GM18517 (cell line): ENCODE measurements around the gene KCNIP1.
"Not testable (repeated sequence)": the region's sequence is repeated elsewhere in the genome, so short reads cannot be mapped to it uniquely, and the experiment has no call there.

Source experiments
- ATAC-seq: cut with Tn5 transposase; IDR thresholded peaks from one replicate; pipeline ENCODE4 v1.9.1; 2021; ENCODE audit warnings: mild to moderate bottlenecking, moderate library complexity; ENCODE audit not compliant: unreplicated experiment

KCNIP1 gene

DNA sequence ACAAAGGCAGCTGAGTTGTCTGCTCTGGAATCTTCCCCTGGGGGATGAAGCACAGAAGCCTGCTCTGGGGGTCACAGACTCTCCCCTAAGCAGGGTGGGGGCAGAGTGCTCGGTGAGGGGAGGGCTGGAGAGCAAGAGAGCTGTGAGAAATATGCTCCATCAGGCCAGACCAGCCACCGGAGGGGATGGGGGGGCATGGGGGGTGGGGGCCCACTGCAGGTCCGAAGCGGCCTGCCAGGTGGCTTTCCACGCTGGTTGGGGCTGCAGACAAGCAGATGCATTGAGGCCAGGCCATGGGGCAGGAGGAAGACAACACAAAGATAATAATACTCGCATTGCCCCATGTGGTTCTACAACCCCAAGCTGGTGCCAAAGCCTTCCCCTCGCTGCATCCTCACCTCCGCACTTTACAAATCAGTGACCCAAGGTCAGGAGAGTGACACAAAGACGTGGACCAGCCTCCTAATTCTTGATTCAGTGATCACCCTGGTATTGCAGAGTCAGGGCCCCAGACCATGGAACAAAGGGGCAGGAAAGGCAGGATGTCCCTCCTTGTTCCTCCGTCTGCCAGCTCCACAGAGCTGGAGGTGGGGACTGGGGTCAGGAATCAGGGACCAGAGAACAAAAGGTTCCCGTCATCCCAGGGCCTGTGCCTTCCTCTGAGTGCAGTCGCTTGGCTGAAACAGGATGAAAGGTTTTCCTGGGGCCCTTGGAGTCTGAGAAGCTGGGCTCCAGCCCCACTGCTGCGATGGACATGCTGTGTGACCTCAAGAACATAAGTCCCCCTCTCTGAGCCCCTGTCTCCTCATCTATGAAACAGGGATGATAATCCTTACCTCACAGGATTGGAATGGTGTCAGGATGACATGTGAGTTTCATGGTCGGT is 242.5 kb downstream of the KCNIP1 start:
- no peak for ATAC-seq

DNA sequence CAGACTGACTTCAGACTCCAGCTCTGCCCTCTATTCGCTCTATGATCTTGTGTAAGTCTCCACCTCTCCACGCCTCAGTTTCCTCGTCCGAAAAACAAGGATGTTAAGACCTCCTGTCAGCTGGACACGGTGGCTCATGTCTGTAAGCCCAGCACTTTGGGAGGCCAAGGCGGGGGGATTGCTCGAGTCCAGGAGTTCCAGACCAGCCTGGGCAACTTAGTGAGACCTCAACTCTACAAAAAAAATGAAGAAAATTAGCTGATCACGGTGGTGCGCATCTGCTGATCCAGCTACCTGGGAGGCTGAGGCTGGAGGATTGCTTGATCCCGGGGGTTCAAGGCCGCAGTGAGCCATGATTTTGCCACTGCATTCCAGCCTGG is 243.1 kb downstream of the KCNIP1 start:
- no peak for ATAC-seq

- no peak for ATAC-seq
Measured at GRCh38 chr5:170747357-170747756, 243.5 kb downstream of the KCNIP1 start.

GRCh38 chr5:170747851-170748250 is 244.0 kb downstream of the KCNIP1 start:
- ATAC-seq = no peak

- no peak for ATAC-seq
Measured at GRCh38 chr5:170748951-170749471, 245.2 kb downstream of the KCNIP1 start.

DNA sequence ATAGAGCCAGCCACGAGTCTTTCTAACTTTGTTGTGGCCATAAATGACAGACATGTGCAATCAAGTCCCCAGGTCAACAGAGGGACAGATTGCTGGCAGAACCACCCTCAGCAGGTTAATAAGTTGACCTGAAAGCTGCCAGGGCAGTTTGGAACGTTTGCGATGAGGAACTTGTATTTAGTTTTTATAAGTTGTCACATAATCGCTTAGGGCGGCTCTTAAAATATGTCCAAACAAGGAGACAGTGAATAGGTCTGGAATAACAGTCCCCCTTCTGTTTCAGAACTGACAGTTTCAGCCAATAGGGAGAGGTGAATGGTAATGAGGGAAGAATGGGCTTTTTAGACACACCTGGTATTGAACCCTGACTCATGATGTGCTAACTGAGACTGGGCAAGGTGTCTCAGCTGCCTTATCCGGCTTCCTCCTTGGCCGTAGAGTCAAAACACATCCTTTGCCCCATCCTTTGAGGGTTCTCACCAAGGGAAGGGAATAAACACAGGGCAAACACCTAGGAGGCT is 246.2 kb downstream of the KCNIP1 start:
- no peak for ATAC-seq

DNA sequence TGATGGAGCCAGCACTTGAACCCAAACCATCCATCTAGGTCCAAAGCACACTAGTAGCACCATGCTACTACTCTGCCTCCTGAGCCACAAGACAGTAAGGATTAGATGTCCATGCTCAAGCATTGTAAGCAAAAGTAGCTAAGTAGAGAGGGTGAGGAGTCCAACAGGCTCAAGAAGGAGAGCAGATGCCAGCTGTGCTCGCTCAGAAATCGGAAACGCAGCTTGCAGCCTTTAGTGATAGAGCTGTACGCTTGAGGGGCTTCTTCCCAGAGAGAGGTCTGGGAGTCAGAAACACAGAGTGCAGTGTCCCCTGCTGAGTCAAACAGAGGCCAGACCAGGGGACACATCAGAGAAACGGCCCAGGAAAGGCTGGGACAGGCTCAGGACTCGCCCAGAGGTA is 247.0 kb downstream of the KCNIP1 start:
- ATAC-seq = no peak

GRCh38 chr5:170751631-170752030 is 247.8 kb downstream of the KCNIP1 start:
- no peak for ATAC-seq

- ATAC-seq = no peak
Measured at GRCh38 chr5:170752257-170753215, 248.7 kb downstream of the KCNIP1 start.

DNA sequence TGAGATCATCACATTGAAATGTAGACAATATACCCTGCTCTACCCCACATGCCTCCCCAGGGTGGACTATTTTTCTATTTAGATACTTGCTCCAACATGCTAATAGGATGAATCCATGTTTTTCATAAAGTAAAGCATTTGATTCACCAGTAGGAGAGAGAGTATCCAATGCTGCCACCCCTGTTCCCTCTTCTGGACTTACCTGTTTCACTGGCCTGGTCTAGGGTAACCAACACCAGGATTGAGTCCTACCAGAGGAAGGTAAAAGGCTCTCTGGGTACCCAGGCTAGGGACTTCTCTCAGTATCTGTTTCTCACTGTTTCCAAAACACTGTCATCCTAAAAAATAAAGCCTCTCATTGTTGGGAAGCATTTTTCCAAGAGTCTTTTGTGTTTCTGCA is 249.5 kb downstream of the KCNIP1 start:
- ATAC-seq = no peak

DNA sequence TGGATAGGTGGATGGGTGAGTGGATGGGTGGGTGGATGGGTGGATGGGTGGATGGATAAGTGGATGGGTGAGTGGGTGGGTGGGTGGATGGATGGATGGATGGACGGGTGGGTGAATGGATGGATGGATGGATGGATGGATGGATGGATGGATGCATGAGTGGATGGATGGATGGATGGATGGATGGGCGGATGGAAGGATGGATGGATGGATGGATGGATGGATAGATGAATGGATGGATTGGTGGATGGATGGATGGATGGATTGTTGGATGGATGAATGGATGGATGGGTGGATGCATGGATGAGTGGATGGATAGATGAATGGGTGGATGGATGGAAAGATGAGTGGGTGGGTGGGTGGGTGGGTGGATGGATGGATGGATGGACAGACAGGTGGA is 250.7 kb downstream of the KCNIP1 start:
- not testable (repeated sequence) for ATAC-seq

- no peak for ATAC-seq
Measured at GRCh38 chr5:170755679-170756456, 252.0 kb downstream of the KCNIP1 start.

DNA sequence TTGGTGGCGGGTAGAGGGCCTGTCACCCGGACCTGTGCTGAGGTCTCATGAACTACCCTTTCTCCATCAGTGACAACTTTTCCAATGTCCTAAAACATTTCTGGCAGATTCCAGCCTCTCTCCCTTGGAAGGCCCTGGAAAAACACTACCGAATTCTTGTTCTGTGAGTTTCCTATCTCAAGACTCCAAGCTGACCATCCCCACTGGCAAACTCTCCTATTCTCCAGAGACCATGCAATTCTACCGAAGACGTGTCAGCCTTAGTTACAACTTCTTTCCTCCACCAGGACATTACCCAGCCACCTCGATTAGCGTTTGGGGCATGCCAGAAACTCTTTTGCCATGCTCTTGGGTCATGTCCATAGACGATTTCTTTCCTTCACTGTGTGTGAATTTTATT is 252.9 kb downstream of the KCNIP1 start:
- no peak for ATAC-seq

DNA sequence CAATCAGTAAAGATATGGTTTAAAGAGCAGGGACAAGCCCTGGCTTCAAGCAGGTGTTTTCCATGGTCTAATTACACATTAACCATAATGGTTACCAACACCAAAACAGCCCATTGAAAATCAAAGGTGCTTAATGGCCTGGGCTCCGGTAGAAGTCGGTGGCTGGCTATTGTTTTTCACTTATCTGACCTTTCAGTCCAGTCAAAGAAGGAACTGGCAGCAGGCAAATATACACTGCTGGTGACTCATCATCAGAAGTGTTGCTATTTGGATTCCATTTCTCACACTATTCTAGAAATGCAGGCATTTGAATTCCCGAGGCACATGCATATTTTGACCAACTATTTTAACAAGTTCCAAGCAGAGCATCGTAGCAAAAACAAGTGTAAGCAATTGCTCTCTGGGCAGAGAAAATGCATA is 253.4 kb downstream of the KCNIP1 start:
- ATAC-seq = peak; percentile 91

- ATAC-seq = no peak
Measured at GRCh38 chr5:170757669-170758068, 253.8 kb downstream of the KCNIP1 start.

- ATAC-seq = no peak
Measured at GRCh38 chr5:170758481-170758880, 254.7 kb downstream of the KCNIP1 start.

- no peak for ATAC-seq
Measured at GRCh38 chr5:170760113-170760512, 256.3 kb downstream of the KCNIP1 start.

- ATAC-seq = no peak
Measured at GRCh38 chr5:170761048-170761707, 257.4 kb downstream of the KCNIP1 start.

GRCh38 chr5:170761708-170762066 is 257.9 kb downstream of the KCNIP1 start:
- no peak for ATAC-seq

GRCh38 chr5:170762298-170762697 is 258.5 kb downstream of the KCNIP1 start:
- not testable (repeated sequence) for ATAC-seq
